Measurements from ENCODE around the gene TSHZ3. TPM values are rescaled to one million over a fixed set of nuclear protein-coding genes. Genes with fewer than 3 reads are reported as not detected.

Gene TSHZ3
- total and polyA plus RNA-seq, 2 of the 8 experiments (the other 6 are each of a cell fraction or from before 2014, with no cell fraction given), result 3.1 to 12.3 TPM

- ChIA-PET POLR2A (ENCODE audit: partially characterized antibody) (no interaction called here), CTCF (ENCODE audit: partially characterized antibody) (interaction anchor here (0.6 to 4.7 kb wide), 5 partner anchors 11 to 962 kb away, joined by 3 to 19 read pairs (median 4); no protein-coding TSS in a partner anchor)
- peak overlapping the region; percentile 11; the same call in 1 of the 2 replicates for H4K8ac ChIP-seq (ENCODE audit: extremely low read depth, insufficient read depth, low read length)
- H2BK12ac ChIP-seq (ENCODE audit: low read depth, low read length), result no peak overlapping the region
- no peak for DNase-seq (ENCODE audit: low read depth in 1 of 2, low spot score in 2 of 2)
- no peaks in the 10 kb centered on the region for H3K9me3 ChIP-seq (ENCODE audit: insufficient read depth in 2 of 2, low read depth in 1 of 2, low read length in 1 of 2)
- no peak overlapping the region for H3K23ac ChIP-seq (ENCODE audit: insufficient read length)
- no peaks in the 10 kb centered on the region for H3K36me3 ChIP-seq (ENCODE audit: control insufficient read depth in 2 of 4, insufficient read depth in 4 of 4, low read length in 3 of 4)
- H4K91ac ChIP-seq (replicated peaks; ENCODE audit: insufficient read length, low read length), result no peak overlapping the region
- no peaks in the 10 kb centered on the region for H4K20me1 ChIP-seq (replicated peaks in 1 of 2; ENCODE audit: control insufficient read depth in 1 of 2, insufficient read depth in 2 of 2, low read length in 2 of 2)
- H4K5ac ChIP-seq (ENCODE audit: insufficient read length, low read depth, low read length), result no peak overlapping the region
- no peaks in the 10 kb centered on the region; a peak in 3 of 7 replicates for H3K4me1 ChIP-seq (replicated peaks in 1 of 4; ENCODE audit: control insufficient read depth in 3 of 4, insufficient read depth in 4 of 4, low read length in 3 of 4)
- no peaks in the 10 kb centered on the region for H3K79me2 ChIP-seq (ENCODE audit: control insufficient read depth in 1 of 2, insufficient read depth in 2 of 2, low read length in 2 of 2)
- H3K4me3 ChIP-seq (ENCODE audit: extremely low read depth in 1 of 4, insufficient read depth in 2 of 4, low read depth in 3 of 4, low read length in 4 of 4), result no peak overlapping the region
- H3K27ac ChIP-seq (ENCODE audit: low read depth, low read length), result no peak overlapping the region
- no peak overlapping the region for H2BK15ac ChIP-seq (ENCODE audit: low read length)
- H3K27me3 ChIP-seq (replicated peaks in 1 of 4; ENCODE audit: control insufficient read depth in 3 of 4, extremely low read depth in 1 of 4, insufficient read depth in 3 of 4, low read length in 3 of 4), result no peaks in the 10 kb centered on the region
- H3K79me1 ChIP-seq (ENCODE audit: low read depth, low read length), result no peaks in the 10 kb centered on the region
- no peak overlapping the region for H3K9ac ChIP-seq (replicated peaks in 1 of 4; ENCODE audit: extremely low read depth in 1 of 4, low read depth in 3 of 4, low read length in 3 of 4)
- FAIRE-seq, result no peak
- no peak overlapping the region for H2AK5ac ChIP-seq (ENCODE audit: low read depth, low read length)
- no peak overlapping the region for H3K4ac ChIP-seq (replicated peaks; ENCODE audit: insufficient read length, low read depth, low read length)
- H2BK5ac ChIP-seq (ENCODE audit: low read depth, low read length), result no peak overlapping the region
- H3K23me2 ChIP-seq (ENCODE audit: low read depth, low read length), result no peaks in the 10 kb centered on the region
- no peak overlapping the region for H3K14ac ChIP-seq (ENCODE audit: insufficient read length)
- no peak overlapping the region for H2BK120ac ChIP-seq (replicated peaks; ENCODE audit: low read depth, low read length)
- H2BK20ac ChIP-seq (ENCODE audit: low read length), result no peak overlapping the region
- WGBS, 2 experiments (ENCODE audit: extremely low coverage in 1 of 2, insufficient coverage in 1 of 2, insufficient read length in 1 of 2, insufficient replicate concordance in 2 of 2, low coverage in 1 of 2, low lambda C conversion rate in 2 of 2, missing lambda C conversion rate in 1 of 2), result 85% methylated on average over 9 of the region's 9 CpGs; no CpG with 5 or more reads in 1 of the 2 experiments
- TF ChIP-seq NANOG (IDR thresholded peaks at IDR 0.05; ENCODE audit: insufficient read depth, low read depth, low read length, poor library complexity, severe bottlenecking) (no peak), YY1 (IDR thresholded peaks at IDR 0.05; ENCODE audit: low read depth, low read length) (no peak), BCL11A (IDR thresholded peaks at IDR 0.05; ENCODE audit: low read depth in 2 of 2, low read length in 2 of 2) (no peak)
- H3K56ac ChIP-seq (replicated peaks; ENCODE audit: insufficient read length, low read depth, low read length), result no peak overlapping the region
- no peak overlapping the region for H3K18ac ChIP-seq (ENCODE audit: extremely low read depth, low read length)
- H3K4me2 ChIP-seq (ENCODE audit: insufficient read depth in 1 of 2, low read depth in 2 of 2, low read length in 2 of 2), result no peak overlapping the region
- no peak overlapping the region for H2AFZ ChIP-seq (ENCODE audit: low read length)
Measured at GRCh38 chr19:31263328-31263727, 85.9 kb downstream of the TSHZ3 start.
